Vagina (tissue), 2 donors: Measurements from ENCODE around the gene MAP3K20. TPM values are rescaled to one million over a fixed set of nuclear protein-coding genes. Genes with fewer than 3 reads are reported as not detected.

Experiments used
- DNase-seq, 2 donors: peaks; one replicate each; pipeline ENCODE4 v3.0.0-alpha.2; 2017; ENCODE audit errors: extremely low spot score in 2 of 2
- H3K27ac ChIP-seq: fragments of 200-600 bp; sonication (generic); one replicate; pipeline ENCODE4 v1.5.1; 2019
- H3K27me3 ChIP-seq: fragments of 200-600 bp; sonication (generic); one replicate; pipeline ENCODE4 v1.5.1; 2019
- H3K36me3 ChIP-seq, 2 donors: fragments of 200-600 bp; sonication (generic); one replicate each; pipeline ENCODE4 v1.5.1; 2017 to 2019
- H3K4me1 ChIP-seq: fragments of 200-600 bp; sonication (generic); one replicate; pipeline ENCODE4 v1.5.1; 2019
- H3K4me3 ChIP-seq, 2 donors: fragments of 200-600 bp; sonication (generic); 1 replicate in 1 of 2; 2 replicates in 1 of 2; pipeline ENCODE4 v1.5.1; 2016 to 2019
- H3K9me3 ChIP-seq: fragments of 200-600 bp; sonication (generic); one replicate; pipeline ENCODE4 v1.5.1; 2019
- POLR2A ChIP-seq, 2 donors: fragments of 450-650 bp; IDR thresholded peaks; one replicate each; pipeline ENCODE4 v1.6.1; 2017; ENCODE audit warnings: antibody characterized with exemption in 2 of 2, mild to moderate bottlenecking in 2 of 2, moderate library complexity in 2 of 2
- POLR2AphosphoS5 ChIP-seq, 2 donors: sonication (generic); formaldehyde crosslinking; IDR thresholded peaks; one replicate each; pipeline ENCODE4 v1.9.0; 2017; ENCODE audit warnings: antibody characterized with exemption in 2 of 2, mild to moderate bottlenecking in 2 of 2, low read depth in 1 of 2; ENCODE audit not compliant: insufficient read depth in 1 of 2
- intact Hi-C: fragments of 100-400 bp; cut with DNase I; formaldehyde crosslinking; loops from one replicate; pipeline ENCODE4 v1.15.1; 2023
- total RNA-seq: library from RNA; depleted of rRNA; stranded (reverse); fragments of >200 nt; gene quantifications from one replicate; pipeline ENCODE4 v1.2.3, GENCODE V29; 2016
- TF ChIP-seq, protein P1 (sequence below), 3 experiments: fragments of 450-650 bp in 2 of 3; fragments of 200-600 bp in 1 of 3; sonication (generic) in 1 of 3; IDR thresholded peaks; one replicate each; pipeline ENCODE4 v1.5.1; 2017 to 2019; ENCODE audit warnings: antibody characterized with exemption in 3 of 3, mild to moderate bottlenecking in 2 of 3, moderate library complexity in 2 of 3

The MAP3K20 gene
- total RNA-seq, 1 donor from 2014 or later: 59.4 TPM

- peaks cover 18% of the 10 kb centered on the region for H3K4me1 ChIP-seq
- DNase-seq: no peak
- H3K36me3 ChIP-seq: peaks cover 0 to 6% of the 10 kb centered on the region in 2 donors
- no peaks in the 10 kb centered on the region for H3K9me3 ChIP-seq
- no peaks in the 10 kb centered on the region for H3K27me3 ChIP-seq
- no peak for TF ChIP-seq POLR2AphosphoS5 (IDR thresholded peaks at IDR 0.05; ENCODE audit: insufficient read depth in 1 of 2, low read depth in 1 of 2)
- TF ChIP-seq, protein P1, sequence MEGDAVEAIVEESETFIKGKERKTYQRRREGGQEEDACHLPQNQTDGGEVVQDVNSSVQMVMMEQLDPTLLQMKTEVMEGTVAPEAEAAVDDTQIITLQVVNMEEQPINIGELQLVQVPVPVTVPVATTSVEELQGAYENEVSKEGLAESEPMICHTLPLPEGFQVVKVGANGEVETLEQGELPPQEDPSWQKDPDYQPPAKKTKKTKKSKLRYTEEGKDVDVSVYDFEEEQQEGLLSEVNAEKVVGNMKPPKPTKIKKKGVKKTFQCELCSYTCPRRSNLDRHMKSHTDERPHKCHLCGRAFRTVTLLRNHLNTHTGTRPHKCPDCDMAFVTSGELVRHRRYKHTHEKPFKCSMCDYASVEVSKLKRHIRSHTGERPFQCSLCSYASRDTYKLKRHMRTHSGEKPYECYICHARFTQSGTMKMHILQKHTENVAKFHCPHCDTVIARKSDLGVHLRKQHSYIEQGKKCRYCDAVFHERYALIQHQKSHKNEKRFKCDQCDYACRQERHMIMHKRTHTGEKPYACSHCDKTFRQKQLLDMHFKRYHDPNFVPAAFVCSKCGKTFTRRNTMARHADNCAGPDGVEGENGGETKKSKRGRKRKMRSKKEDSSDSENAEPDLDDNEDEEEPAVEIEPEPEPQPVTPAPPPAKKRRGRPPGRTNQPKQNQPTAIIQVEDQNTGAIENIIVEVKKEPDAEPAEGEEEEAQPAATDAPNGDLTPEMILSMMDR (IDR thresholded peaks at IDR 0.05): no peak
- intact Hi-C loops: no loop called here
- H3K27ac ChIP-seq: no peak overlapping the region
- no peak overlapping the region for H3K4me3 ChIP-seq
Observed at GRCh38 chr2:173187941-173188788, 112.5 kb downstream of the MAP3K20 start.

GRCh38 chr2:173191601-173192000, 116.0 kb downstream of the MAP3K20 start:
- H3K27ac ChIP-seq: no peak overlapping the region
- TF ChIP-seq POLR2AphosphoS5 (IDR thresholded peaks at IDR 0.05; ENCODE audit: insufficient read depth in 1 of 2, low read depth in 1 of 2) (no peak), POLR2A (IDR thresholded peaks at IDR 0.05) (no peak)
- TF ChIP-seq, protein P1 (IDR thresholded peaks at IDR 0.05): no peak
- no peaks in the 10 kb centered on the region for H3K27me3 ChIP-seq
- DNase-seq: no peak
- H3K36me3 ChIP-seq: peaks cover 0 to 6% of the 10 kb centered on the region in 2 donors
- H3K4me1 ChIP-seq: peaks cover 17% of the 10 kb centered on the region
- no peak overlapping the region for H3K4me3 ChIP-seq
- no peaks in the 10 kb centered on the region for H3K9me3 ChIP-seq
- intact Hi-C loops: no loop called here

GRCh38 chr2:173192071-173192470, 116.4 kb downstream of the MAP3K20 start:
- Histone ChIP-seq H3K27me3 (no peaks in the 10 kb centered on the region), H3K4me1 (peaks cover 17% of the 10 kb centered on the region), H3K36me3 (peaks cover 0 to 6% of the 10 kb centered on the region in 2 donors), H3K27ac (no peak overlapping the region), H3K9me3 (no peaks in the 10 kb centered on the region), H3K4me3 (no peak overlapping the region)
- intact Hi-C loops: no loop called here
- DNase-seq: no peak
- TF ChIP-seq POLR2AphosphoS5 (IDR thresholded peaks at IDR 0.05; ENCODE audit: insufficient read depth in 1 of 2, low read depth in 1 of 2) (no peak), POLR2A (IDR thresholded peaks at IDR 0.05) (no peak)
- TF ChIP-seq, protein P1 (IDR thresholded peaks at IDR 0.05): no peak

DNA sequence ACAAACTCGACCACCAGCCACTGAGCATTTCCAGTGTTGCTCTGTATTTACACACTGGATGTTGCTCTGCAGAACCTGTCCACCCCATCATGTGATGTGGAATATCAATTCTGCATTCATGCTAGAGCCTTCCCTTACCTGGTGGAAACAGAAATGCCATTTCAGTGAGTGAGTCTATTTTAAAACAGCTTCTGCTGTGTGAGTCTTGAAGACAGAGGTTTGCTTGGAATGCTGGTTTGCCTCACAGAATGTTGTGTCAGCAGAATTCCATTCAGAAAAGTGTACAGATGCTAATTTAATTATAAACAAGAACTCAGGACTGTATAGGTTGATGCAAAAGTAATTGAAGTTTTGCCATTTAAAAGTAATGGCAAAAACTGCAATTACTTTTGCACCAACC, 118.3 kb downstream of the MAP3K20 start:
- no peak for DNase-seq
- intact Hi-C loops: no loop called here
- Histone ChIP-seq H3K4me1 (peaks cover 17% of the 10 kb centered on the region), H3K36me3 (peaks cover 0 to 10% of the 10 kb centered on the region in 2 donors), H3K27ac (no peak overlapping the region), H3K27me3 (no peaks in the 10 kb centered on the region), H3K9me3 (no peaks in the 10 kb centered on the region), H3K4me3 (no peak overlapping the region)
- TF ChIP-seq, protein P1 (IDR thresholded peaks at IDR 0.05): no peak
- TF ChIP-seq POLR2AphosphoS5 (IDR thresholded peaks at IDR 0.05; ENCODE audit: insufficient read depth in 1 of 2, low read depth in 1 of 2) (no peak), POLR2A (IDR thresholded peaks at IDR 0.05) (no peak)

DNA sequence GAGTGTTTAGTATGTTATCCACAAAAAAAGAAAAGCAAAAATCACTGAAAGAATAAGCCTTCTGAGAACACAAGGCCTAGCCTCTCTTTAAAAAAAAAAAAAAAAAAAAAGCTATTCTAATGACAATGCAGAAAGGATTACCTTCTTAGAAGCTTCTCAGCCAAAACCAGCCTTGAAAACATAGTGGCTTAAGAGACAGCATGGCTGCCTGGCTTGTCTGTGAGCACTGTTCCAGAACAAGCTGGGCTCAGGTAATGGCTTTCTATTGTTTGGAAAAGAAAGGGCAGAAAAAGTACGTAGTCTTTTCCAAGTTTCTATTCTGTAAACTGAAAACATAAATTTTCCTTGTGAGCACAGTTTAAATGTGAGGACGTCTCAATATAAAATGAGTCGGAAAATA, 119.5 kb downstream of the MAP3K20 start:
- H3K36me3 ChIP-seq: peaks cover 0 to 14% of the 10 kb centered on the region in 2 donors
- H3K27me3 ChIP-seq: no peaks in the 10 kb centered on the region
- intact Hi-C loops: no loop called here
- no peak for TF ChIP-seq POLR2A (IDR thresholded peaks at IDR 0.05)
- TF ChIP-seq POLR2AphosphoS5 (IDR thresholded peaks at IDR 0.05; ENCODE audit: insufficient read depth in 1 of 2, low read depth in 1 of 2): no peak
- TF ChIP-seq, protein P1 (IDR thresholded peaks at IDR 0.05): no peak
- H3K9me3 ChIP-seq: no peaks in the 10 kb centered on the region
- no peak overlapping the region for H3K4me3 ChIP-seq
- DNase-seq: no peak
- no peak overlapping the region for H3K27ac ChIP-seq
- H3K4me1 ChIP-seq: peaks cover 17% of the 10 kb centered on the region
